Type B pancreatic cell (in vitro differentiated cells): Measurements from ENCODE around the gene SFT2D1. TPM values are rescaled to one million over a fixed set of nuclear protein-coding genes. Genes with fewer than 3 reads are reported as not detected.

ENCODE experiments used
- DNase-seq: peaks from one replicate; pipeline ENCODE4 v3.0.0; 2021; ENCODE audit warnings: mixed read lengths; ENCODE audit not compliant: unreplicated experiment; ENCODE audit errors: extremely low spot score
- H3K27ac Mint-ChIP-seq: 2 replicates; pipeline ENCODE4 v1.8.0; 2021; ENCODE audit warnings: mild to moderate bottlenecking, mixed read lengths
- H3K27me3 Mint-ChIP-seq: 2 replicates; pipeline ENCODE4 v1.8.0; 2021; ENCODE audit warnings: mixed read lengths
- H3K36me3 Mint-ChIP-seq: 2 replicates; pipeline ENCODE4 v1.8.0; 2021; ENCODE audit warnings: mixed read lengths
- H3K4me1 Mint-ChIP-seq: one replicate; pipeline ENCODE4 v1.8.0; 2021; ENCODE audit warnings: mixed read lengths; ENCODE audit not compliant: unreplicated experiment
- H3K4me3 Mint-ChIP-seq: 2 replicates; pipeline ENCODE4 v1.8.0; 2021; ENCODE audit warnings: mild to moderate bottlenecking, mixed read lengths
- H3K9me3 Mint-ChIP-seq: 2 replicates; pipeline ENCODE4 v1.8.0; 2021; ENCODE audit warnings: mixed read lengths
- CTCF ChIP-seq: fragments of 200-600 bp; sonication (generic); conservative IDR thresholded peaks from 2 replicates; pipeline ENCODE4 v1.5.0; 2021; ENCODE audit warnings: antibody characterized with exemption, mild to moderate bottlenecking
- total RNA-seq: library from RNA; stranded (reverse); gene quantifications from 2 replicates; pipeline ENCODE4 v1.2.1, GENCODE V29; 2021; ENCODE audit warnings: low replicate concordance

SFT2D1 gene
- total RNA-seq, 1 donor from 2014 or later: 29.5 TPM

- Mint-ChIP-seq H3K9me3 (no peaks in the 10 kb centered on the region), H3K27ac (no peak overlapping the region), H3K4me1 (no peaks in the 10 kb centered on the region), H3K36me3 (peaks cover 10% of the 10 kb centered on the region), H3K27me3 (peaks cover 19% of the 10 kb centered on the region), H3K4me3 (no peak overlapping the region)
- DNase-seq: no peak
- no peak for TF ChIP-seq CTCF
Measured at GRCh38 chr6:166361077-166361429, 18.7 kb upstream of the SFT2D1 start.

- DNase-seq: no peak
- H3K4me3 Mint-ChIP-seq: no peak overlapping the region
- no peak for TF ChIP-seq CTCF
- no peaks in the 10 kb centered on the region for H3K4me1 Mint-ChIP-seq
- H3K36me3 Mint-ChIP-seq: peaks cover 6% of the 10 kb centered on the region
- no peak overlapping the region for H3K27ac Mint-ChIP-seq
- peaks cover 25% of the 10 kb centered on the region for H3K27me3 Mint-ChIP-seq
- H3K9me3 Mint-ChIP-seq: no peaks in the 10 kb centered on the region
Measured at GRCh38 chr6:166360243-166361076, 18.1 kb upstream of the SFT2D1 start.

GRCh38 chr6:166355552-166355951 is 13.2 kb upstream of the SFT2D1 start:
- Mint-ChIP-seq H3K4me1 (no peaks in the 10 kb centered on the region), H3K36me3 (no peaks in the 10 kb centered on the region), H3K4me3 (no peak overlapping the region), H3K27ac (no peak overlapping the region), H3K9me3 (peaks cover 8% of the 10 kb centered on the region), H3K27me3 (peaks cover 29% of the 10 kb centered on the region)
- no peak for TF ChIP-seq CTCF
- DNase-seq: no peak

GRCh38 chr6:166354965-166355364 is 12.6 kb upstream of the SFT2D1 start:
- no peak overlapping the region for H3K4me3 Mint-ChIP-seq
- no peak for DNase-seq
- H3K4me1 Mint-ChIP-seq: no peaks in the 10 kb centered on the region
- H3K27ac Mint-ChIP-seq: no peak overlapping the region
- peaks cover 10% of the 10 kb centered on the region for H3K9me3 Mint-ChIP-seq
- no peak for TF ChIP-seq CTCF
- H3K36me3 Mint-ChIP-seq: no peaks in the 10 kb centered on the region
- peaks cover 29% of the 10 kb centered on the region for H3K27me3 Mint-ChIP-seq

- TF ChIP-seq CTCF: no peak
- no peaks in the 10 kb centered on the region for H3K36me3 Mint-ChIP-seq
- H3K27me3 Mint-ChIP-seq: peaks cover 21% of the 10 kb centered on the region
- H3K4me1 Mint-ChIP-seq: no peaks in the 10 kb centered on the region
- no peak overlapping the region for H3K27ac Mint-ChIP-seq
- H3K4me3 Mint-ChIP-seq: no peak overlapping the region
- peaks cover 14% of the 10 kb centered on the region for H3K9me3 Mint-ChIP-seq
- DNase-seq: no peak
Measured at GRCh38 chr6:166354143-166354542, 11.8 kb upstream of the SFT2D1 start.
